ENCODE results near the gene KIAA1614.

Gene KIAA1614

GRCh38 chr1:180907313-180908055 is 5.2 kb upstream of the KIAA1614 start:
- DNase-seq, result no peak

- DNase-seq, result no peak
These were observed 4.5 kb upstream of the KIAA1614 start for GRCh38 chr1:180908074-180908765.

- DNase-seq, result peak; percentile 12
These were observed 3.7 kb upstream of the KIAA1614 start for GRCh38 chr1:180909005-180909414.

- DNase-seq, result no peak
These were observed 3.2 kb upstream of the KIAA1614 start for GRCh38 chr1:180909462-180909976.

- DNase-seq, result peak; percentile 19
These were observed 981 bp upstream of the KIAA1614 start for GRCh38 chr1:180911640-180912191.

- no peak for DNase-seq
These were observed 391 bp upstream of the KIAA1614 start for GRCh38 chr1:180912211-180912800.

GRCh38 chr1:180915426-180915965 is 2.8 kb downstream of the KIAA1614 start:
- no peak for DNase-seq

GRCh38 chr1:180916012-180916770 is 3.5 kb downstream of the KIAA1614 start:
- no peak for DNase-seq

- no peak for DNase-seq
These were observed 4.1 kb downstream of the KIAA1614 start for GRCh38 chr1:180916771-180917170.

GRCh38 chr1:180917306-180918065 is 4.8 kb downstream of the KIAA1614 start:
- DNase-seq, result no peak

GRCh38 chr1:180918519-180918918 is 5.8 kb downstream of the KIAA1614 start:
- DNase-seq, result no peak

- DNase-seq, result no peak
These were observed 6.5 kb downstream of the KIAA1614 start for GRCh38 chr1:180919183-180919700.

GRCh38 chr1:180920193-180920592 is 7.5 kb downstream of the KIAA1614 start:
- no peak for DNase-seq

GRCh38 chr1:180920702-180921101 is 8.0 kb downstream of the KIAA1614 start:
- DNase-seq, result no peak

- DNase-seq, result no peak
These were observed 8.7 kb downstream of the KIAA1614 start for GRCh38 chr1:180921386-180921785.

GRCh38 chr1:180921891-180922630 is 9.4 kb downstream of the KIAA1614 start:
- no peak for DNase-seq

- no peak for DNase-seq
These were observed 9.9 kb downstream of the KIAA1614 start for GRCh38 chr1:180922631-180923015.

- no peak for DNase-seq
These were observed 10.5 kb downstream of the KIAA1614 start for GRCh38 chr1:180923021-180923841.

GRCh38 chr1:180923887-180924286 is 11.2 kb downstream of the KIAA1614 start:
- DNase-seq, result no peak

- DNase-seq, result no peak
These were observed 12.2 kb downstream of the KIAA1614 start for GRCh38 chr1:180924939-180925338.

All from stimulated activated CD8-positive, alpha-beta memory T cell treated with anti-CD3 and anti-CD28 coated beads, Interleukin-4, amount 100 ng/mL, for 48 hours (primary cell).